Stimulated activated CD8-positive, alpha-beta memory T cell treated with anti-CD3 and anti-CD28 coated beads, Interleukin-7, amount 100 ng/mL, for 1 hour (primary cell): ENCODE data around the gene PHF1.
"Not testable (repeated sequence)": the region's sequence is repeated elsewhere in the genome, so short reads cannot be mapped to it uniquely, and the experiment has no call there.

Experiments used
- DNase-seq, 2 donors: peaks; one replicate each; pipeline ENCODE4 v3.0.0-alpha.2; 2020; ENCODE audit warnings: low read depth in 2 of 2

Gene PHF1

DNA sequence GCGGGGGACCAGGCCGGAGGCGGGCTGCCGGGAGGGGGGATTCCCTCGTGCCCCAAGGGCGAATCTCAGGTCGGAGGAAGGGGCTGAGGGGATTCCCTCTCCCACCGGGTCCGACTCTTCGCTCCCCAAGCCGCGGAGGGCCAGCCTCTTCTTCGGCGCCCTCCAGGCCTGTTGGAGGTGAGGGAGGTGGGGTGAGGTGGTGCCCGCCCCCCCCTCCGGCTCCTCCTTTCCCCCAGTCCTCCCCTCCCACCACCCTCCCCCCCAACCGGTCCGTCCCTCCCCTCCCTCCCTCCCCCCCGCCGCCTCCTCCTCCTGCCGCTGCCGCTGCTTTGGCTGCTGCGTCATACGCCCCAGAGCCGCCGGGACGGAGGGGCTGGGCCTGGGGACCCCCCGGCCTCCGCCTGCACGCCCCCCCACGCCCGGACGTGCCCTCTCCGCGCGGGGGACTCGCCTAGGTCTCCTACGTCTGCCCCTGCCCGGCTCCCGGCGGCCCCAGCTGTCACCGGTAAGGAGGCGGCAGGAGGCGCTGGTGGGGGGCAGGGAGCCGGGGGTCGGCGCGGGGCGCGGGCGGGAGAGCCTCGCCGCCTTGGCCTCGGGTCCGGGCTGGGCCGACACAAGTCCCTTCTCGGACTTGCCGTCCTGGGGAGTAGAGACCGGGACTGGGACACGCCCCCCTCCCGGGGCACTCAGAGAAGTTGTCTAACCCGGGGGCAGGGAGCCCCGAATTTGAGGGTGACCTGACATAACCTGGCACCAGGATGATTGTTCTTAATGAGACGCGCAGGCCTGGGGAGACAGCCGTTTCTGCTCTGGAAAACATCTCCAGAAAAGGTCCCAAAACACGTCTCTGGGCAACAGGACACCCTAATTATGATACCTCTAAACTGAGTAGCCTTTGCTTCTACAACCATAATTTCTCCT lies at the start of gene PHF1:
TSS of gene PHF1 (plus strand) at position 304 of the 921 bp plus-strand sequence. CDS start 1,250 bp downstream, outside the sequence.
- DNase-seq, result peak in 1 of 2 donors; percentile 57

DNA sequence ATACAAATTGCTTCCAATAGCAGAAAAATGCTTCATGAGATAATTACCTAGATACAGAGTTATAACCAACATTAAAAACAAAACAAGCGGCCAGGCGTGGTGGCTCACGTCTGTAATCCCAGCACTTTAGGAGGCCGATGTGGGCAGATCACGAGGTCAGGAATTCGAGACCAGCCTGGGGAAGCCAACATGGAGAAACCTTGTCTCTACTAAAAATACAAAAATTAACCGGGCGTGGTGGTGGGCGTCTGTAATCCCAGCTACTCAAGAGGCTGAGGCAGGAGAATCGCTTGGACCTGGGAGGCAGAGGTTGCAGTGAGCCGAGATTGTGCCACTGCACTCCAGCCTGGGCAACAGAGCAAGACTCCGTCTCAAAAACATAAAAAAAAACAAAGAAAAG lies 47.3 kb upstream of the PHF1 start:
- not testable (repeated sequence) for DNase-seq

DNA sequence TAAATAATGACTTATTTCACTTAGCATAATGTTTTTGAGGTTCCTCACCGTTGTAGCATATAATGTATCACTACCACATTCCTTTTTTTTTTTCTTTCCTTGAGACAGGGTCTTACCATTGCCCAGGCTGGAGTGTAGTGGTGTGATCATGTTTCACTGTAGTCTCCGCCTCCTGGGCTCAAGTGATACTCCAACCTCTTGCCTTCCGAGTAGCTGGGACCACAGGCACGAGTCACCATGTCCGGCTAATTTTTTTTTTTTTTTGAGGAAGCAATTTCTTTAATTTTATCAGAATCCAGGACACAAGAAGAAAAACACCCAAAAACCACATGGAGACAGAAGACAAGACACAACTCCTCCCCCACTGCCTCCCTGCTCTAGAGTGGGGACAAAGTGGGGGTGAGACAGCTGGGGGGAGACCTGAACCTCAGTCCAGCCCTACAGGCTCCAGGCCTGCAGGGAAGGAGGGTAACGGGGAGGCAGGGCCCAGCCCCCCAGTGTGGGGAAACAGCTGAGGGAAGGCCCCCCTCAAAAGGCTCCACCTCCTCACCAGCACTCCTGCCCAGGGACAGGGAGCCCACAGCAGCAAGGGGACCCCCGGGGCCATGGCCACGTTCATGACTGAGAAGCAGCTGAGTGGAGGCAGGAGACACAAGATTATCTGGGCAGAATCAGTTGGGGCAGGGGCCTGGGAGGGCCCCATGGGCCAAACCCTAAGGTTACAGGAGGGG lies 46.2 kb upstream of the PHF1 start:
- not testable (repeated sequence) for DNase-seq

DNA sequence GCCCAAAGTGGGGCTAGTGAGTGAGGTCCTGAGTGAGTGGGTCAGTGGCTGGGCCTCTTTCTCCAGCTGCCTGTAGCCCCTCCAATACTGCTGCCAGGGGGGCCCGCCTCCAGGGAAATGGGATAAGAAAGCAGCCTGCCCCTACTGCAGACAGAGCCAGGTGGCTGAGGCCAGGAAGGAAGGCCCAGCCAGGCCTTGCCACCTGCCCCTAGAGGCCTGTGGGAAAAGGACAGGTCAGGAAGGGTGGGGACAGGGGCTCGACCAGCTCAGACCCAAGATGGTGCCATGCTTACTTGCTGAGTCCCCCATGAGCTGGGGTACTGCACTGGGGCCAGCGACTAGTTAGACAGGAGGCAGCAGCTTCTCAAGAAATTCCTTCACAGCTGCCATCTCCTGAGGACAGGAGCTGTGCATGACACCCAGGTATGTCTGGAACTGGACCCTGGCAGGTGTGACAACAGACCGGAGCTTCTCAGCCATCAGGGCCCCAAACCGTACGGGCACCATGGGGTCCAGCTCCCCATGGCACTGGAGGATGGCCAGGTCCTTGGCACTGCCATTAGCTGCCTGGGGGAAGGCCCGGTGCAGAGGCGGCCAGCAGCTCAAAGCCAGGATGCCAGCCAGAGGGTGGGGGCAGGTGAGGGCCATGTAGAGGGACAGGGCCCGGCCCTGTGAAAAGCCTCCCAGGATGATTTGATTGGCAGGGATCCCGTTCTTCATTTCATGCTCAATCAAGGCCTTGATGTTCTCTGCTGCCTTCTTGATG lies 45.4 kb upstream of the PHF1 start:
- not testable (repeated sequence) for DNase-seq

DNA sequence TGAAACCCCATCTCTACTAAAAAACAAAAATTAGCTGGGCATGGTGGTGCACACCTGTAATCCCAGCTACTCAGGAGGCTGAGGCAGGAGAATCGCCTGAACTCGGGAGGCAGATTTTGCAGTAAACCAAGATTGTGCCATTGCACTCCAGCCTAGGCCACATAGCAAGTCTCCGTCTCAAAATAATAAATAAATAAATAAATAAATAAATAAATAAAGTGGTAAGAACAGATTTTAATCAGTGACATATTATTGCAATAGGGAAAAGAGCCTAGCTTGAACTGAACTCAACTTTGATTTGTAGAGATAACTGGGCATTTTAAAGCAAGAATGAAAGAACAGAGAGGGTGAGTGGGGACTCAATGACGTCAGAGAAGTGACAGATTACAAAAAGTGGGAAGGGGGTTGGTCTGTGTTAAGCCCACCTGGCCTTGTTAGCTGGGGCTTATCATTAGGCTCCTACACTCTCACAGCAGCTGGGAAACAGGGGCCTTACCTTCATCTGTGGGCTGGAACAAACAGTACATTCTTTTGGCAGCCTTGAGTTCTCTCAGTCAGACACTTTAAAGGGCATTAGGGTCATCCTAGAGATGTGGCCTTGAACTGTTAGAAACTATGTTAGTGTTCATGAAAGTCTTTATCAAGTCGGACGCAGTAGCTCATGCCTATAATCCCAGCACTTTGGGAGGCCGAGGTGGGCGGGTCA lies 43.7 kb upstream of the PHF1 start:
- no peak for DNase-seq

DNA sequence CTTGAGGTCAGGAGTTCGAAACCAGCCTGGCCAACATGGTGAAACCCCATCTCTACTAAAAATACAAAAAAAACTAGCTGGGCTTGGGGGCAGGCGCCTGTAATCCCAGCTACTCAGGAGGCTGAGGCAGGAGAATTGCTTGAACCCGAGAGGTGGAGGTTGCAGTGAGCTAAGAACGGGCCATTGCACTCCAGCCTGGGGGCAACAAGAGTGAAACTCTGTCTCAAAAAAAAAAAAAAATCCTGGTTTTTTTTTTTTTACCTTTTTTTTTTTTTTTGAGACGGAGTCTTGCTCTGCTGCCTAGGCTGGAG lies 43.1 kb upstream of the PHF1 start:
- DNase-seq, result not testable (repeated sequence)

DNA sequence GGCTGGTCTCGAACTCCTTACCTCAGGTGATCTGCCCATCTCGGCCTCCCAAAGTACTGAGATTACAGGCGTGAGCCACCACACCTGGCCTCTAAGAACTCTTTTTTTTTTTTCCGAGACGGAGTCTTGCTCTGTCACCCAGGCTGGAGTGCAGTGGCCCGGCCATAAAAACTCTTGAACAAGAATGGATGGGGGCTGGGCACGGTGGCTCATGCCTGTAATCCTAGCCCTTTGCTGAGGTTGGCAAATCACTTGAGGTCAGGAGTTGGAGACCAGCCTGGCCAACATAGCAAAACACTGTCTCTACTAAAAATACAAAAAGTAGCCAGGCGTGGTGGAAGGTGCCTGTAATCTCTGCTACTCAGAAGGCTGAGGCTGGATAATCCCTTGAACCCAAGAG lies 38.9 kb upstream of the PHF1 start:
- DNase-seq, result not testable (repeated sequence)

DNA sequence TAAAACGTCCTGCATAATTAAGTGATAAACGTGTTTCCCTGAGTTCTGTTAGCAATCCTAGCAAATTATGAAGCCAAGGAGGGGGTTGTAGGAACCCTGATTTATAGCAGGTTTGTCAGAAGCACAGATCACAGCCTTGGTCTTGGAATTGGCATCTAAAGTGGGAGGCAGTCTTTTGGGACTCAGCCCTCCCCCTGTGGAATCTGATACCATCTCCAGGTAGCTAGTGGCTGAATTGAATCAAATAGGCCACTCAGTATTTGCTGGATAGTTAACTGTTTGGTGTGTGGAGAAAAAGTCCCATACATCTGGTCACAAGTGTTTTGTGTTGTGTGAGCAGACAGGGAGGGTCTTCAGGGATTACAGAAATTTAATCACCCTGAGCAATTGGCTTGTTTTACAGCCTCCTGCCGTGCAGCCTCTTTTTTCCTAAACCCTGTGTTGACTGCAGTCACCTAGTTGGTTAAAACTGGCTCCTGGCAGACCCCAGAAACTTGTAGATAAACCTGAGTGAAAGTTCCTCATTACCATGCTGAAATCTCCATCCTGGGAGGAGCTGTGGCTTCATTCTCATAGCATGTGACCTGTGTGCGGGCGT lies 38.2 kb upstream of the PHF1 start:
- no peak for DNase-seq

DNA sequence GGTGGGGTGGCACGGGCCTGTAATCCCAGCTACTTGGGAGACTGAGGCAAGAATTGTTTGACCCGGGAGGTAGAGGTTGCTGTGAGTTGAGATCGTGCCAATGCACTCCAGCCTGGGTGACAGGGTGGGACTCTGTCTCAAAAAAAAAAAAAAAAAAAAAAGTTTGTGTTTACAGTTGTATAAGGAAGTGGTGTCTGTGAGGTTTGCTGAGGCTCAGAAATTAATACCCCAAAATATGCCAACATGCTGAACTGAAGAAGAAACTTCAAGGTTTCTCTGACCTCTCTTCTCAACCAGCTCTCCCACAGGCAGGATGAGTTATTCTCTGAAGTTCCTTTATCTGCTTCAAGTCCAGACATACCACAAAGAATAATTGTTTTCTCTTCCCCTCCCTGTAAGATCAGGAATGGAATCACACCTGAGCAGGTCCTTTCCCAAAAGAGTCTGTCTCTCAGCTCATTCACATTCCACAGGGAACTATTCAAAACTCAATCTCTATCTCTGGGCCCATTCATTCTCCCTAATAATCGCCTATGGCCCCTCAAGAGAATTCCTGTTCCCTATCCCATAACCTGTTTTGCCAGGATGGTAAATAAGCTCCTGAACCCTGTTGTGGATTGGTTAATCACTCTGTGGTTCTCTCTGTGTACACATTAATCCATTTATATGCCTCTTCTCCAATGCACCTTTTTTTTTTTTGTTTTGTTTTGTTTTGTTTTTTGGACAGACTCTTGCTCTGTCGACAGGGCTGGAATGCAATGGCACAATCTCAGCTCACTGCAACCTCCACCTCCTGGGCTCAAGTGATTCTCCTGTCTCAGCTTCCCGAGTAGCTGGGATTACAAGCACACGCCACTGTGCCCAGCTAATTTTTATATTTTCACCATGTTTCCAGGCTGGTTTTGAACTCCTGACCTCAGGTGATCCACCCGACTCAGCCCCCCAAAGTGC lies 36.6 kb upstream of the PHF1 start:
- no peak for DNase-seq

DNA sequence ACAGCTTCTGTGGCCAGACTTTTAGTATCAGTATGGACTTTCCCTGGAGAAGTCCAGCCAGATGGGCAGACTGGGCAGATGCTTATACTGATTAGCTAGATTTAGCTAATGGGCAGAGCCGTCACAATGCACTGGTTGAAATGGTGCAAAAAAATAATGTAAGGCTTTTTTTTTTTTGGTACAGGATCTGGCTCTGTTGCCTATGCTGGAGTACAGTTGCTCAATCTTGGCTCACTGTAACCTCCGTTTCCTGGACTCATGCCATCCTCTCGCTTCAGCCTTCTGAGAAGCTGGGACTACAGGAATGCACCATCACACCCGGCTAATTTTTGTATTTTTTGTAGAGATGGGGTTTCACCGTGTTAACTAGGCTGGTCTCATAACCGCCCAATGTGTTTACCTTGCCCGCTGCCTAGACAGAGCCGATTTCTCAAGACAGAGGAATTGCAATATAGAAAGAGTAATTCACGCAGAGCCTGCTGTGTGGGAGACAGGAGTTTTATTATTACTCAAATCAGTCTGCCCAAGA lies 35.6 kb upstream of the PHF1 start:
- DNase-seq, result no peak

DNA sequence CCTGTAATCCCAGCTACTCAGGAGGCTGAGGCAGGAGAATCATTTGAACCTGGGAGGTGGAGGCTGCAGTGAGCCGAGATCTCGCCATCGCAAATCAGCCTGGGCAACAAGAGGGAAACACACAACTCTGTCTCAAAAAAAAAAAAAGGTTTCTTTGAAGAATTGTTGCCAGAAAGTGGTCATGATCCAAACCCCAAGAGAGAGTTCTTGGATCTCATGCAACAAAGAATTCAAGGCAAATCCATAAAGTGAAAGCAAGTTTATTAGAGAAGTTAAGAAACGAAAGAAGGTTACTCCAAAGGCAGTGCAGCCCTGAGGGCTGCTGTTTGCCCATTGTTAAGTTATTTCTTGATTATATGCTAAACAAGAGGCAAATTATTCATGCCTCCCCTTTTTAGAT lies 33.6 kb upstream of the PHF1 start:
- DNase-seq, result no peak

DNA sequence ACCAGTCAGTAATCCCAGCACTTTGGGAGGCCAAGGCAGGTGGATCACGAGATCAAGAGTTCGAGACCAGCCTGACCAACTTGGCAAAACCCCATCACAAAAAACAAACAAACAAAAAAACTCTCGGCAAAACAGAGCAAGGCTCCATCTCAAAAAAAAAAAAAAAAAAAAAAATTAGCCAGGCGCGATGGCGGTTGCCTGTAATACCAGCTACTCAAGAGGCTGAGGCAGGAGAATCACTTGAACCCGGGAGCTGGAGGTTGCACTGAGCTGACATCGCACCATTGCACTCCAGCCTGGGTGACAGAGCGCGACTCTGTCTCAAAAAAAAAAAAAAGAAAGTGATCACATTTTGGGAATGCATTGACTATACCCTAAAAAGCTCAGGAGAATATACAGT lies 31.6 kb upstream of the PHF1 start:
- DNase-seq, result not testable (repeated sequence)

DNA sequence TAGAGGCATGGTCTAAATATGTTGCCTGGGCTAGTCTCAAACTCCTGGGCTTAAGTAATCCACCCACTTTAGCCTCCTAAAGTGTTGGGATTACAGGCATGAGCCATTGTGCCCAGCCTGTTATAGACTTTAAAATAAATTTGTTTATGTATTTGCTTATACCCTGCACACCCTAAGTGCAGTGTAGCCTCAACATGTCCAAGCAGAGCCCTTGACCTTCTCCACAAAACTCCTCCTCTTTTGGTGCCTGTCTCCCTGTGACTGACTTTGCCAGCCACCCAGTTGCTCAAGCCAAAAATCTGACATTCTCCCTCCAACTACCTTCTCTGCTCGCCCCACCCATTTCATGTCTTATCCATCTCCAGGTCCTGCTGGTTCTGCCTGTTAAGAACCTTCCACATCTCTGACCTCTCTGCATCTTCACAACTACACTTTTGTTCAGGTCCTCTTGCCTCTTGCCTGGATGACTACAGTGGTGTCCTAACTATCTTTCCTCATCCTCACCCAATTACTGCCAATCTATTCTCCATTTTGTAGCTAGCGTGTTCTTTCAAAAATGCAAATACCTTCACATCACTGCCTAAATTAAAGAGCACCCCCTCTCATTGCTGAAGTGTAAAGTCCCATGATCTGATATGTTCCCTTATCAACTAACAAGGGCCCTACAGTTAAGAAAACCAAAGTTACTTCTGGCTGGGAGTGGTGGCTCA lies 30.4 kb upstream of the PHF1 start:
- DNase-seq, result no peak

DNA sequence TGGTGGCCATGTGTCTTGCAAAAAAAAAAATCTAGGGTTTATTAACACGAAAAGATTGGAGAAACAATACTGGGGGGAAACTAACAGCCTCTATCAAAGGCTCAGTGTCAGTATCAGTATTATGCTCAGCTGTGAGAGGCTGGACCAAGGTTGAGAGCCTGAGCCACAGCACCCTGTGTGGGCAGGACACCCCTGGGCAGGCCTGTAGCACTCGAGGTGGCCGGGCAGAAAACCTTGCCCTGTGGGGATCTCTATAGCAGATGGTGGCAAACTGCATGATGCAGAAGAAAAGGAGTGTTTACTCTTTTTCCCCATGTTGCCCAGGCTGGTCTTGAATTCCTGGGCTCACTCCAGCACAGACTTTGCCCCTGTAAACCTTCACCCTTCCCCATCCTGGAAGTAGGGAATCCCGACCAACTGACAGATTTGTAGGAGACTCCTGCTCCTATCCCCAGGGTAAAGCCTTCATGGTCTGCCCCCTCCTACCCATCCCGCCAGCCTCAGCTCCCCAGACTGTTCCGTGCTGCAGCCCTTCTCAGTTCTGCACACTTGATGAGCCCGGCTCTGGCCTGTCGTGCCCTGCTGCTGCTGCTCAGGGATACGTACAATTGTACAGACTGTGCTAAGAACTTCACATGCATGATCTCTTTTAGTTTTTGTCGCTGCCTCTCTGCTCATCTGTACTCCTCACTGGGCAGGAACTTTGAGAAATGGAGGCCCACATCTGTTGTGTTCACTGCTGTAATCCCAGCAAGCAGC lies 27.2 kb upstream of the PHF1 start:
- DNase-seq, result no peak

DNA sequence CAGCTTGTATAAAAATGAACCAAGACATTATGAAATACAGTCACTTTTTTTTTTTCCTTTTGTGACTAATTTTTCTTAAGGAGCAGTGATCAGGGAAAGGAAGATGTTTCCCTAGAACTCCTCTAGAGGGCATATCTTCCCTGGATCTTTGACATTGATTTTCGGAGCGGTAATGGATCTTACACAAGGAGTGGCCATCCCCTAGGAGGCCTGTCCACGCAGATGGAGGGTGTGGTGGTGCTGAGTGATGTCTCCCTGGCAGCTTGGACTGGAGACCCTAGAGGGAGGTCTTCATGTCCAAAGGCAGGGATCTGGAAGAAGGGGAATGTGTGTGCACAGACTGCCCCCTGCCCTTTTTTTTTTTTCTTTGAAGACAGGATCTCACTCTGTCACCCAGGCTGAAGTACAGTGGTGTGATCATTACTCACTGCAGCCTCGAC lies 26.2 kb upstream of the PHF1 start:
- DNase-seq, result no peak

DNA sequence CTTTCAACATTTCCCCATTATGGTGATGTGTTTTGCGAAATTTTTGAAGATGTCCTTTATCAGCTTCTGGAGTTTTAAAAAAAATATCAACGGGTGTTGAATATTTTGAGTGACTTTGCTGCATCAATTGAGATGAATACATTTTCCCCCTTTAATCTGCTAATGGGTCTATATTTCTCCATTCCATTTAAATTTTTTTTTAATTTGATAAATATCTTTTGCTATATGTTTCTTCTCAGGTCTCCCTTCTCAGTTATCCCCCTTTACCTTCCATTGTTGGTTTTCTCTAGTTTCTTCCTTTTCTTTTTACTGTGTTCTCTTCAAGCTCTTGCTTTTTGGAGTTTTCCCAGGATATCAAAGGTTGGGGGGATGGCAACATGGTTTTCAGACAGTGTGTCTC lies 20.6 kb upstream of the PHF1 start:
- DNase-seq, result no peak

DNA sequence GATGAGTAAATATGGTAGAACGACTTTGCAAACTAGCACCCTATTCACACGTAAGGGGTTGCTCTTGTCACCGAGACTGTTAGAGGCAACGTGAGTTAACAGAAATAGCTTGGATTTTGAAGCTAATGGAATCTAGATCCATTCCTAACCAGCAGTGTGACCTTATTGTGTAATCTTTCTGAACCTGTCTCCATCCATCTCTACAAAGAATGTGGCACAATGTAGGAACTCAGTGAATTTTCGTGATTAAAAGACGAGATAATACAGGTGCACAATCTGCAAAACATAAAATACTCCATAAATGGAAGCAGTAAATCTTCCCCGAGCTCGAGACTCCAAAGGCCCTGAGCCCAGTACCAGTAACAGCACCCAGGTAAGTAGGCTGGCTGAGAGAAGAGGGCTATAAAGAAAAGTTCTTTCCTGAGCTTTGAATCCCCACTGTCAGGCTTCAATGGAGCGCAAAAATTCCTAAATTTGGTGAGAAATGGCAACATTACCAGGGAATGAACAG lies 20.0 kb upstream of the PHF1 start:
- DNase-seq, result no peak

DNA sequence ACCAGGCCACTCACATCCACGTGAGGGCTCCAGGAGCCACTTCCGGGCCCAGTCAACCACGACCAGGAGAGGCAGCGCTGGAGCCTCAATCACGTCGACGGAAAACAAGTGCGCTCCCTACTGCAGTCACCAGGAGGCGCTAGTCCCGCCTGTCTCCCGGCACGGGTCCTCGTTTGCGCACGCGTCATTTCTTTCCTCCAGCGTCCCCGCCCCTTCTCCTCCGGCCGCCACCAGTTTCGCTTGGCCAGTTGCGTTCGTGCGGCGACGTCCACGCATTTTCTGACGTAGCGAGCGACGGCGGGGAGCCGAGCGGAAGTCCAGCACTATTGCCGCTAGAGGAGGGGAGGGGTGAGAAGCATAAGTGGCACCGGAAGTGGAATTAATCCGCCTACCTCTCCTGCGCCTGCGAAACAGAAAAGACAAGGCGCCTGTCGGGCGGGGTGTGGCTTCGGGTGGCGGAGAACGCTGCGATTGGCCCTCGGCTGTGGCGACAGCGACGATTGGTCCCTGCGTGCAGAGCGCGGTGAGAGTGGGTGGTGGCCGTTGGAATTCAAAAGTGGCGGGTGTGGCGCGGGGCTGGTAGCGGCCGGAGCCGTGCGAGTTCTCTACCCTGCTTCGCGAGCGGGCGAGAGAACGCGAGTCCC lies 19.4 kb upstream of the PHF1 start, which contains the start of gene KIFC1:
TSS of gene KIFC1 (plus strand) at position 546 of the 644 bp plus-strand sequence. CDS start 163 bp downstream, outside the sequence.
- DNase-seq, result peak; percentile 97 to 99
